NOMO-1 (cell line): ENCODE results near the gene RIGI.
"Not testable (repeated sequence)": the region's sequence is repeated elsewhere in the genome, so short reads cannot be mapped to it uniquely, and the experiment has no call there.

ENCODE experiments used
- DNase-seq, 2 experiments: peaks; one replicate each; lab custom pipeline; 2025; ENCODE audit not compliant: unreplicated experiment in 2 of 2; lab: John Stamatoyannopoulos, UW

RIGI gene

GRCh38 chr9:32526041-32526706 lies at the start of gene RIGI:
RIGI (minus strand) TSS chr9:32526196; CDS start chr9:32526166, 30 bp downstream.
- peak; percentile 68 to 72 for DNase-seq

- no peak for DNase-seq
Measured at GRCh38 chr9:32574858-32575257, 48.9 kb upstream of the RIGI start.

GRCh38 chr9:32573821-32574220 lies 47.8 kb upstream of the RIGI start:
- DNase-seq = no peak

GRCh38 chr9:32572900-32573523 lies 47.0 kb upstream of the RIGI start, which contains the start of gene NDUFB6:
NDUFB6 (minus strand) TSS chr9:32573159; CDS start chr9:32573060, 99 bp downstream.
- DNase-seq = peak; percentile 92 to 96

- peak; percentile 59 to 88 for DNase-seq
Measured at GRCh38 chr9:32571969-32572899, 46.2 kb upstream of the RIGI start.

GRCh38 chr9:32570262-32570661 lies 44.3 kb upstream of the RIGI start:
- no peak for DNase-seq

GRCh38 chr9:32566770-32567169 lies 40.8 kb upstream of the RIGI start:
- DNase-seq = no peak

GRCh38 chr9:32565967-32566366 lies 40.0 kb upstream of the RIGI start:
- DNase-seq = no peak

GRCh38 chr9:32558408-32558934 lies 32.5 kb upstream of the RIGI start:
- peak in 1 of 2 experiments; percentile 34 for DNase-seq

GRCh38 chr9:32554591-32554990 lies 28.6 kb upstream of the RIGI start:
- no peak for DNase-seq

GRCh38 chr9:32554107-32554506 lies 28.1 kb upstream of the RIGI start:
- DNase-seq = no peak

GRCh38 chr9:32552172-32552872 lies 26.3 kb upstream of the RIGI start, which contains the start of the genes SMIM27 and TOPORS:
SMIM27 (plus strand) TSS chr9:32552327; CDS start chr9:32552435, 108 bp downstream.
TOPORS (minus strand) TSS chr9:32552586; CDS start chr9:32552436, 150 bp downstream.
- DNase-seq = peak; percentile 89 to 93

- DNase-seq = peak in 1 of 2 experiments; percentile 53
Measured at GRCh38 chr9:32551276-32552051, 25.5 kb upstream of the RIGI start.

GRCh38 chr9:32550562-32551275 lies 24.7 kb upstream of the RIGI start:
- DNase-seq = peak; percentile 67 to 81

GRCh38 chr9:32550150-32550561 lies 24.2 kb upstream of the RIGI start:
- no peak for DNase-seq

- DNase-seq = not testable (repeated sequence)
Measured at GRCh38 chr9:32548213-32548612, 22.2 kb upstream of the RIGI start.

- DNase-seq = no peak
Measured at GRCh38 chr9:32545884-32546283, 19.9 kb upstream of the RIGI start.

- DNase-seq = no peak
Measured at GRCh38 chr9:32543047-32543446, 17.1 kb upstream of the RIGI start.

GRCh38 chr9:32533816-32534215 lies 7.8 kb upstream of the RIGI start:
- no peak for DNase-seq
